ENCODE measurements around the gene CACUL1.

DNA sequence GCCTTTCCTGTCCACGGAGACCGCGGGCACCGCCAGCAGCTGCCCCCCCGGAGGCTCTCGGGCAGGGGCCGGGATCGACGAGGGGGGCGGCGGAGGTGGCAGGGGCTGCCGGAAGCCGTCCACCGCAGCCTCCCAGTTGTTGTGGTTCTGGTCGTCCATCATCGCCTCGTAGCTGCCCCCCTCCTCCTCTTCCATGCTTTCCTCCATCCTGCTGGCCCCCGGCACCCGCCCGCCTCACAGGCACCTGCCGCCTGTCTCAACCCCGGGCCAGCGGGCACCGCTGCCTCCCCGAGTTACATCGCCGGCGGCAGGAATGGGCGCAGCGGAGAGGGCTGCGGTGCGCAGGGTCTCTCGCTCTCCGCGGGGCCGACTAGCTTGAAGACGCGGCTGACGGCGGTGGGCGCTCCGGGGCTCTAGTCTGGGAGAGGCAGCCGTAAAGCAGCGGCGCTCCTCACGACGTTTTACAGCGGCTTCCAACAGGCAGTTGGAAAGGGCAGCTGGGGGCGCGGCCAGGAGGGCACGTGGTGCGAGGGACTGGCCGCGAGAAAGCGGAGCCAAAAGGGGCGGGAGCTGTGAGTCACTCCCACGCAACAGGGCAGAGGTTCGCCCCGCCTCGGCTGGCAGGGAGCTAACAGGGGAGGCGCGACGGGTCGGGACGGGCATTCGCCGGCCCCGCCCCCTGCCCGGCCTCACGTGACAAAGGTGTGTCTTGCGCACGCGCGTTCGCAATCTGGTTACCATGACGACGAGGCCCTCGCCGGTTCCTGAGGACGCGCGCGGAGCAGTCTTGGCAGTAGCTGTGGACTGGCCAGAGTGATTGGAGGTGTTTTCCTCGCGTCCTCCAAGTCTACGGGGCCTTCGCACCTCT, at the start of gene CACUL1:
- TF ChIP-seq, protein P1, sequence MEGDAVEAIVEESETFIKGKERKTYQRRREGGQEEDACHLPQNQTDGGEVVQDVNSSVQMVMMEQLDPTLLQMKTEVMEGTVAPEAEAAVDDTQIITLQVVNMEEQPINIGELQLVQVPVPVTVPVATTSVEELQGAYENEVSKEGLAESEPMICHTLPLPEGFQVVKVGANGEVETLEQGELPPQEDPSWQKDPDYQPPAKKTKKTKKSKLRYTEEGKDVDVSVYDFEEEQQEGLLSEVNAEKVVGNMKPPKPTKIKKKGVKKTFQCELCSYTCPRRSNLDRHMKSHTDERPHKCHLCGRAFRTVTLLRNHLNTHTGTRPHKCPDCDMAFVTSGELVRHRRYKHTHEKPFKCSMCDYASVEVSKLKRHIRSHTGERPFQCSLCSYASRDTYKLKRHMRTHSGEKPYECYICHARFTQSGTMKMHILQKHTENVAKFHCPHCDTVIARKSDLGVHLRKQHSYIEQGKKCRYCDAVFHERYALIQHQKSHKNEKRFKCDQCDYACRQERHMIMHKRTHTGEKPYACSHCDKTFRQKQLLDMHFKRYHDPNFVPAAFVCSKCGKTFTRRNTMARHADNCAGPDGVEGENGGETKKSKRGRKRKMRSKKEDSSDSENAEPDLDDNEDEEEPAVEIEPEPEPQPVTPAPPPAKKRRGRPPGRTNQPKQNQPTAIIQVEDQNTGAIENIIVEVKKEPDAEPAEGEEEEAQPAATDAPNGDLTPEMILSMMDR (conservative IDR thresholded peaks at IDR 0.05; ENCODE audit: low read length) = no peak
- no peak for TF ChIP-seq EZH2phosphoT487 (IDR thresholded peaks at IDR 0.05; ENCODE audit: borderline replicate concordance, low read depth, low read length)
